HepG2 (cell line): ENCODE results near the gene DEFB112. TPM values are rescaled to one million over a fixed set of nuclear protein-coding genes. Genes with fewer than 3 reads are reported as not detected.

Experiments used
- GRHL1 ChIP-seq: sonication (generic); formaldehyde crosslinking; conservative IDR thresholded peaks from 2 replicates; pipeline ENCODE4 v1.8.0; 2022; ENCODE audit warnings: missing genetic modification reagents
- HCFC1 ChIP-seq: fragments of 150-350 bp; IDR thresholded peaks from 2 replicates; pipeline ENCODE4 v1.6.1; 2014; ENCODE audit warnings: low read depth, low read length
- HNRNPL ChIP-seq: fragments of 200-400 bp; formaldehyde crosslinking; IDR thresholded peaks from 2 replicates; pipeline ENCODE4 v1.6.1; 2017; ENCODE audit warnings: mild to moderate bottlenecking, low read depth, low read length
- NFYC ChIP-seq: IDR thresholded peaks from 2 replicates; pipeline ENCODE4 v1.6.1; 2016; ENCODE audit warnings: missing genetic modification reagents, missing compliant biosample characterization
- PITX1 ChIP-seq: sonication (generic); formaldehyde crosslinking; IDR thresholded peaks from 2 replicates; pipeline ENCODE4 v1.5.1; 2020; ENCODE audit warnings: mild to moderate bottlenecking, missing genetic modification reagents
- RBAK ChIP-seq: sonication (generic); formaldehyde crosslinking; IDR thresholded peaks from 2 replicates; pipeline ENCODE4 v1.5.1; 2020; ENCODE audit warnings: mild to moderate bottlenecking, missing genetic modification reagents
- TBL1XR1 ChIP-seq: fragments of 150-350 bp; IDR thresholded peaks from 2 replicates; pipeline ENCODE4 v1.6.1; 2014; ENCODE audit warnings: borderline replicate concordance, low read length; ENCODE audit not compliant: partially characterized antibody
- ZNF142 ChIP-seq: sonication (generic); formaldehyde crosslinking; IDR thresholded peaks from 2 replicates; pipeline ENCODE4 v1.4.0; 2020; ENCODE audit warnings: missing genetic modification reagents
- ZNF160 ChIP-seq: sonication (generic); formaldehyde crosslinking; IDR thresholded peaks from 2 replicates; pipeline ENCODE4 v1.8.0; 2022; ENCODE audit warnings: mild to moderate bottlenecking, inconsistent platforms, missing genetic modification reagents
- ZNF280D ChIP-seq: sonication (generic); formaldehyde crosslinking; IDR thresholded peaks from 2 replicates; pipeline ENCODE4 v1.5.1; 2020; ENCODE audit warnings: mild to moderate bottlenecking, missing genetic modification reagents
- ZNF503 ChIP-seq: sonication (generic); formaldehyde crosslinking; IDR thresholded peaks from 2 replicates; pipeline ENCODE4 v1.4.0; 2020; ENCODE audit warnings: missing genetic modification reagents
- ZNF609 ChIP-seq: sonication (generic); formaldehyde crosslinking; IDR thresholded peaks from 2 replicates; pipeline ENCODE4 v1.4.0; 2020; ENCODE audit warnings: mild to moderate bottlenecking, missing genetic modification reagents, borderline replicate concordance
- polyA plus RNA-seq, 8 experiments: library from polyadenylated mRNA; depleted of rRNA in 3 of 8; stranded (reverse) in 7 of 8; unstranded in 1 of 8; fragments of >200 nt; fragmentation: Illumina TruSeq in 4 of 8; extraction: Trizol in 4 of 8; gene quantifications; 2 replicates each; pipeline versions ENCODE4 v1.2.1 to v1.2.3, GENCODE V29; 2011 to 2016; ENCODE audit warnings: low read depth in 4 of 8, missing spikeins in 1 of 8, mixed read lengths in 1 of 8; ENCODE audit not compliant: insufficient read depth in 1 of 8
- total RNA-seq, 5 experiments: library from RNA; depleted of rRNA; stranded (reverse); fragments of >200 nt; fragmentation: Illumina TruSeq; extraction: Trizol; gene quantifications; 2 replicates each; pipeline ENCODE4 v1.2.3, GENCODE V29; 2016; ENCODE audit warnings: low read depth in 1 of 5

The DEFB112 gene
- total and polyA plus RNA-seq, 2 of the 13 experiments (the other 11 are each of a cell fraction or from before 2014, with no cell fraction given): not detected

GRCh38 chr6:50093938-50094272 is 44.2 kb upstream of the DEFB112 start (continued):
- no peak for TF ChIP-seq ZNF142 (CRISPR knock-in tag)
- no peak for TF ChIP-seq ZNF280D (CRISPR knock-in tag)
- TF ChIP-seq HCFC1: no peak
- TF ChIP-seq RBAK (CRISPR knock-in tag): no peak
- TF ChIP-seq GRHL1 (CRISPR knock-in tag): no peak
- TF ChIP-seq ZNF609 (CRISPR knock-in tag): peak; percentile 91
- no peak for TF ChIP-seq HNRNPL
- TF ChIP-seq PITX1 (CRISPR knock-in tag): peak; percentile 61
- peak; percentile 89 for TF ChIP-seq ZNF503 (CRISPR knock-in tag)
- no peak for TF ChIP-seq NFYC (CRISPR knock-in tag)
- TF ChIP-seq ZNF160 (CRISPR knock-in tag): no peak
- TF ChIP-seq TBL1XR1: no peak
